Aorta (tissue), 5 donors: Measurements from ENCODE around the gene IFT20. TPM values are rescaled to one million over a fixed set of nuclear protein-coding genes. Genes with fewer than 3 reads are reported as not detected.

Source experiments
- ATAC-seq: fragments of 200-7000 bp; cut with Tn5 transposase; one replicate; pipeline ENCODE4 v1.9.1; 2022; ENCODE audit warnings: moderate library complexity; ENCODE audit not compliant: low FRiP score
- DNase-seq, 2 donors: peaks; one replicate each; pipeline ENCODE4 v3.0.0-alpha.2; 2020
- H3K27ac ChIP-seq, 2 donors: one replicate each; pipeline ENCODE4 v1.5.1; 2013; ENCODE audit warnings: low read length in 2 of 2, mild to moderate bottlenecking in 2 of 2, moderate library complexity in 2 of 2, control low read depth in 1 of 2, inconsistent platforms in 1 of 2, low read depth in 1 of 2
- H3K27me3 ChIP-seq, 2 donors: one replicate each; pipeline ENCODE4 v1.6.1; 2013; ENCODE audit warnings: control low read depth in 1 of 2, low read length in 1 of 2, mild to moderate bottlenecking in 1 of 2, moderate library complexity in 1 of 2; ENCODE audit not compliant: insufficient read depth in 2 of 2, control insufficient read depth in 1 of 2
- H3K36me3 ChIP-seq, 2 donors: one replicate each; pipeline ENCODE4 v1.6.1; 2013; ENCODE audit warnings: control low read depth in 1 of 2, low read length in 1 of 2, mild to moderate bottlenecking in 1 of 2; ENCODE audit not compliant: insufficient read depth in 2 of 2, control insufficient read depth in 1 of 2
- H3K4me1 ChIP-seq, 2 donors: one replicate each; pipeline ENCODE4 v1.6.1; 2013; ENCODE audit warnings: low read length in 2 of 2, control low read depth in 1 of 2, mild to moderate bottlenecking in 1 of 2, moderate library complexity in 1 of 2; ENCODE audit not compliant: insufficient read depth in 2 of 2, control insufficient read depth in 1 of 2
- H3K4me3 ChIP-seq, 2 donors: one replicate each; pipeline ENCODE4 v1.5.1; 2013; ENCODE audit warnings: low read length in 2 of 2, control low read depth in 1 of 2, mild to moderate bottlenecking in 1 of 2
- H3K9me3 ChIP-seq: one replicate; pipeline ENCODE4 v1.6.1; 2013; ENCODE audit warnings: mild to moderate bottlenecking, low read length; ENCODE audit not compliant: control insufficient read depth
- WGBS, 2 donors: extraction: QIAGEN DNeasy Blood & Tissue Kit; methylation state at CpG; one replicate each; pipeline ENCODE4 v1.1.7; 2013; 5-methylcytosine and 5-hydroxymethylcytosine counted together
- intact Hi-C, 2 donors: fragments of 100-400 bp; cut with DNase I; formaldehyde crosslinking; loops; one replicate each; pipeline versions ENCODE4 v1.14.2 to v1.15.0; 2022
- polyA plus RNA-seq, 2 donors: library from polyadenylated mRNA; stranded (reverse); fragments of 200-250 nt; gene quantifications; one replicate each; pipeline ENCODE4 v1.2.3, GENCODE V29; 2013
- total RNA-seq, 2 donors: library from RNA; stranded (reverse); fragmentation: NEBNext Ultra II Directional; extraction: Animal tissue kit (Norgen Biotek cat#: 25700); gene quantifications; one replicate each; pipeline ENCODE4 v1.2.1, GENCODE V29; 2021
- donor health status: healthy with polysubstance abuse.
- donor health status: Bipolar disorder and iron deficiency.
- donor health status: DM: no; HTN: no; CAD: no.
- donor health status: DM: no; HTN: no; CAD: no.
- donor health status: DM: yes; HTN: yes; CAD: no.

Gene IFT20
- total and polyA plus RNA-seq, 4 donors: 34.5 to 74.3 (median 54.0) TPM

GRCh38 chr17:28324781-28325180, 10.5 kb downstream of the IFT20 start:
- no peak for DNase-seq

GRCh38 chr17:28324267-28324745, 11.0 kb downstream of the IFT20 start:
- 78 to 82% methylated on average over 5 of the region's 5 CpGs for WGBS, 2 donors
- no peak for DNase-seq
- intact Hi-C loops: no loop called here

More at GRCh38 chr17:28324781-28325180, 10.5 kb downstream of the IFT20 start:
- no peak overlapping the region for H3K27ac ChIP-seq
- H3K9me3 ChIP-seq: no peaks in the 10 kb centered on the region
- no peak for ATAC-seq
- H3K27me3 ChIP-seq: no peaks in the 10 kb centered on the region
- intact Hi-C loops: no loop called here
- peaks cover 2 to 5% of the 10 kb centered on the region in 2 donors for H3K36me3 ChIP-seq
- WGBS, 2 donors: 87 to 89% methylated on average over 3 of the region's 3 CpGs
- H3K4me3 ChIP-seq: no peak overlapping the region
- no peaks in the 10 kb centered on the region for H3K4me1 ChIP-seq

GRCh38 chr17:28320215-28321061, 14.8 kb downstream of the IFT20 start:
- ATAC-seq: no peak
- H3K27me3 ChIP-seq: no peaks in the 10 kb centered on the region
- H3K9me3 ChIP-seq: no peaks in the 10 kb centered on the region
- intact Hi-C loops: no loop called here
- no peaks in the 10 kb centered on the region for H3K4me1 ChIP-seq
- WGBS, 2 donors: 72% methylated on average over 8 of the region's 8 CpGs
- no peak for DNase-seq
- no peak overlapping the region for H3K27ac ChIP-seq
- no peaks in the 10 kb centered on the region for H3K36me3 ChIP-seq
- H3K4me3 ChIP-seq: no peak overlapping the region

More at GRCh38 chr17:28324267-28324745, 11.0 kb downstream of the IFT20 start:
- Histone ChIP-seq H3K36me3 (peaks cover 2 to 5% of the 10 kb centered on the region in 2 donors), H3K9me3 (no peaks in the 10 kb centered on the region), H3K4me3 (no peak overlapping the region), H3K4me1 (no peaks in the 10 kb centered on the region), H3K27me3 (no peaks in the 10 kb centered on the region), H3K27ac (no peak overlapping the region)
- no peak for ATAC-seq

GRCh38 chr17:28319598-28319935, 15.7 kb downstream of the IFT20 start:
- Histone ChIP-seq H3K27ac (peak overlapping the region in 1 of 2 donors; percentile 25), H3K36me3 (no peaks in the 10 kb centered on the region), H3K4me3 (peak overlapping the region; percentile 23 to 39), H3K4me1 (no peaks in the 10 kb centered on the region), H3K27me3 (no peaks in the 10 kb centered on the region), H3K9me3 (no peaks in the 10 kb centered on the region)
- intact Hi-C loops: loop anchor here in 1 of 2 donors (2.0 kb wide), 1 partner anchor 15 kb away; the partner anchor contains the start of genes IFT20 and TNFAIP1
- ATAC-seq (no peak), DNase-seq (no peak)
- WGBS, 2 donors: 1 to 3% methylated on average over 7 of the region's 7 CpGs

GRCh38 chr17:28318759-28319597, 16.3 kb downstream of the IFT20 start, which contains the start of gene TMEM97:
TSS of gene TMEM97 (plus strand) at chr17:28319200. CDS start at chr17:28319240, 40 bp downstream.
- Histone ChIP-seq H3K27ac (peak within 1 kb of the TSS in 1 of 2 donors; percentile 25), H3K9me3 (no peaks in the 10 kb centered on the region), H3K4me1 (no peaks in the 10 kb centered on the region), H3K4me3 (peak within 1 kb of the TSS; percentile 23 to 39), H3K27me3 (no peaks in the 10 kb centered on the region), H3K36me3 (no peaks in the 10 kb centered on the region)
- WGBS, 2 donors: 0 to 1% methylated on average over 63 to 72 of the region's 72 CpGs
- intact Hi-C loops: loop anchor here in 1 of 2 donors (2.0 kb wide), 1 partner anchor 16 kb away; the partner anchor contains the start of genes IFT20 and TNFAIP1
- DNase-seq (peak; percentile 96 to 98), ATAC-seq (peak; percentile 99)

GRCh38 chr17:28317966-28318758, 17.1 kb downstream of the IFT20 start:
- intact Hi-C loops: loop anchor here in 1 of 2 donors (2.0 kb wide), 1 partner anchor 17 kb away; the partner anchor contains the start of genes IFT20 and TNFAIP1
- Histone ChIP-seq H3K36me3 (no peaks in the 10 kb centered on the region), H3K4me3 (peak overlapping the region; percentile 3 to 20), H3K27ac (no peak overlapping the region), H3K9me3 (no peaks in the 10 kb centered on the region), H3K27me3 (no peaks in the 10 kb centered on the region), H3K4me1 (no peaks in the 10 kb centered on the region)
- DNase-seq (peak in 1 of 2 donors; percentile 74), ATAC-seq (peak; percentile 2)
- 10% methylated on average over 40 of the region's 40 CpGs for WGBS, 2 donors

- H3K4me3 ChIP-seq: no peak overlapping the region
- H3K27ac ChIP-seq: no peak overlapping the region
- H3K9me3 ChIP-seq: no peaks in the 10 kb centered on the region
- H3K36me3 ChIP-seq: no peaks in the 10 kb centered on the region
- intact Hi-C loops: no loop called here
- no peak for ATAC-seq
- peak in 1 of 2 donors; percentile 54 for DNase-seq
- no peaks in the 10 kb centered on the region for H3K27me3 ChIP-seq
- no peaks in the 10 kb centered on the region for H3K4me1 ChIP-seq
- 82 to 86% methylated on average over 20 to 21 of the region's 21 CpGs for WGBS, 2 donors
These were observed 17.9 kb downstream of the IFT20 start for GRCh38 chr17:28317099-28317965.
